Measurements from ENCODE around the gene GRIP2.
A peak's percentile ranks its signal among the peaks of the same experiment; 100 is the strongest.

- TF ChIP-seq CTCF (optimal IDR thresholded peaks at IDR 0.05 in 1 of 3, IDR thresholded peaks at IDR 0.05 in 1 of 3, conservative IDR thresholded peaks at IDR 0.05 in 1 of 3; ENCODE audit: extremely low read depth in 1 of 3, insufficient read depth in 2 of 3, low read length in 3 of 3) (peak in 2 of 3 experiments; percentile 19 to 30), EZH2 (IDR thresholded peaks at IDR 0.05; ENCODE audit: low read length) (no peak)
These were observed 37.8 kb upstream of the GRIP2 start for GRCh38 chr3:14577897-14578296.
